Transverse colon (tissue), 4 donors: ENCODE results near the gene MRFAP1. TPM values are rescaled to one million over a fixed set of nuclear protein-coding genes. Genes with fewer than 3 reads are reported as not detected.
"Not testable (repeated sequence)": the region's sequence is repeated elsewhere in the genome, so short reads cannot be mapped to it uniquely, and the experiment has no call there.

Experiments used
- DNase-seq: peaks from one replicate; pipeline ENCODE4 v3.0.0-alpha.2; 2019
- H3K27ac ChIP-seq, 4 donors: fragments of 200-600 bp; sonication (generic); 2 replicates each; pipeline ENCODE4 v1.5.1; 2016 to 2018; ENCODE audit warnings: inconsistent platforms in 4 of 4
- H3K27me3 ChIP-seq: fragments of 200-600 bp; sonication (generic); 2 replicates; pipeline ENCODE4 v1.5.1; 2017; ENCODE audit warnings: inconsistent platforms
- H3K36me3 ChIP-seq, 4 donors: fragments of 200-600 bp; sonication (generic); 2 replicates each; pipeline ENCODE4 v1.5.1; 2017 to 2019; ENCODE audit warnings: inconsistent platforms in 4 of 4
- H3K4me1 ChIP-seq, 4 donors: fragments of 200-600 bp; sonication (generic); 2 replicates each; pipeline ENCODE4 v1.5.1; 2017 to 2020; ENCODE audit warnings: inconsistent platforms in 4 of 4
- H3K4me3 ChIP-seq, 4 donors: fragments of 200-600 bp; sonication (generic); 1 replicate in 1 of 4; 2 replicates in 3 of 4; pipeline versions ENCODE4 v1.5.1 to v1.6.1; 2017 to 2019; ENCODE audit warnings: inconsistent platforms in 4 of 4
- H3K9me3 ChIP-seq, 2 donors: fragments of 200-600 bp; sonication (generic); 2 replicates each; pipeline ENCODE4 v1.5.1; 2017 to 2019; ENCODE audit warnings: inconsistent platforms in 2 of 2
- EP300 ChIP-seq: sonication (generic); formaldehyde crosslinking; IDR thresholded peaks from one replicate; pipeline ENCODE4 v1.6.1; 2017; ENCODE audit warnings: antibody characterized with exemption, low read depth
- POLR2A ChIP-seq: fragments of 450-650 bp; IDR thresholded peaks from one replicate; pipeline ENCODE4 v1.6.1; 2016; ENCODE audit warnings: antibody characterized with exemption, mild to moderate bottlenecking, moderate library complexity
- POLR2AphosphoS5 ChIP-seq, 3 donors: sonication (generic); formaldehyde crosslinking; IDR thresholded peaks; one replicate each; pipeline ENCODE4 v1.6.1; 2016; ENCODE audit warnings: antibody characterized with exemption in 3 of 3
- WGBS, 2 donors: methylation state at CpG; one replicate each; pipeline ENCODE4 v1.1.5; 2018; ENCODE audit warnings: low coverage in 1 of 2; 5-methylcytosine and 5-hydroxymethylcytosine counted together
- in situ Hi-C, 4 donors: fragments of 200-750 bp; cut with MboI; loops; one replicate each; pipeline versions ENCODE4 v1.15.0 to v1.15.1; 2017; ENCODE audit warnings: low sequenced_read_pairs in 3 of 4, low pct_ligation_motif_present in 1 of 4, low pct_unique_long_range_greater_than_20kb in 1 of 4
- intact Hi-C: fragments of 100-400 bp; cut with DNase I; formaldehyde crosslinking; loops from one replicate; pipeline ENCODE4 v1.15.1; 2023; ENCODE audit warnings: low total_unique reads
- total RNA-seq, 4 donors: library from RNA; depleted of rRNA; stranded (reverse); fragments of >200 nt; gene quantifications; one replicate each; pipeline ENCODE4 v1.1.0, GENCODE V29; 2016
- TF ChIP-seq, protein P1 (sequence below), 5 experiments: fragments of 200-600 bp in 3 of 5; fragments of 450-650 bp in 2 of 5; sonication (generic) in 3 of 5; IDR thresholded peaks; 1 replicate in 2 of 5; 2 replicates in 3 of 5; pipeline ENCODE4 v1.5.1; 2016 to 2017; ENCODE audit warnings: antibody characterized with exemption in 5 of 5, inconsistent platforms in 3 of 5, mild to moderate bottlenecking in 2 of 5, moderate library complexity in 1 of 5

MRFAP1 gene
- total RNA-seq, 4 donors from 2014 or later, result 96.3 to 229 (median 125) TPM

GRCh38 chr4:6673191-6673659, 32.7 kb downstream of the MRFAP1 start:
- DNase-seq, result peak; percentile 35
- Histone ChIP-seq H3K27ac (peak overlapping the region; percentile 88 to 95 (median 91)), H3K4me1 (peaks cover 21 to 40% (median 26%) of the 10 kb centered on the region in 4 donors), H3K4me3 (peak overlapping the region; percentile 9 to 77 (median 68))
- TF ChIP-seq POLR2A, result peak; percentile 91
- TF ChIP-seq POLR2AphosphoS5 (IDR thresholded peaks at IDR 0.05), result peak in 1 of 3 donors; percentile 85
- in situ Hi-C loops, H3K9me3 ChIP-seq, H3K27me3 ChIP-seq, intact Hi-C loops, H3K36me3 ChIP-seq: not testable (repeated sequence)
- 52% methylated on average over 14 of the region's 14 CpGs; no CpG with 5 or more reads in 1 of the 2 donors for WGBS, 2 donors

GRCh38 chr4:6673660-6674499, 33.4 kb downstream of the MRFAP1 start:
- in situ Hi-C loops (no loop called here), intact Hi-C loops (no loop called here)
- WGBS, 2 donors, result 4% methylated on average over 39 of the region's 89 CpGs; no CpG with 5 or more reads in 1 of the 2 donors
- Histone ChIP-seq H3K4me1 (peaks cover 21 to 40% (median 26%) of the 10 kb centered on the region in 4 donors), H3K36me3 (no peaks in the 10 kb centered on the region), H3K4me3 (peak overlapping the region; percentile 48 to 77 (median 68)), H3K9me3 (no peaks in the 10 kb centered on the region), H3K27me3 (no peaks in the 10 kb centered on the region), H3K27ac (peak overlapping the region; percentile 88 to 95 (median 91))
- peak; percentile 87 to 90 (median 88) for TF ChIP-seq POLR2AphosphoS5 (IDR thresholded peaks at IDR 0.05)
- TF ChIP-seq EP300, result no peak
- peak; percentile 81 for TF ChIP-seq POLR2A
- DNase-seq, result peak; percentile 95

GRCh38 chr4:6674500-6675149, 34.1 kb downstream of the MRFAP1 start:
- H3K4me3 ChIP-seq, result peak overlapping the region; percentile 48 to 77 (median 68)
- peak; percentile 64 for DNase-seq
- H3K4me1 ChIP-seq, result peaks cover 21 to 40% (median 26%) of the 10 kb centered on the region in 4 donors
- in situ Hi-C loops (loop anchor here in 1 of 4 donors (5.0 kb wide), 1 partner anchor 38 kb away; no protein-coding TSS in a partner anchor), intact Hi-C loops (no loop called here)
- TF ChIP-seq POLR2AphosphoS5 (IDR thresholded peaks at IDR 0.05), result no peak
- TF ChIP-seq, protein P1, sequence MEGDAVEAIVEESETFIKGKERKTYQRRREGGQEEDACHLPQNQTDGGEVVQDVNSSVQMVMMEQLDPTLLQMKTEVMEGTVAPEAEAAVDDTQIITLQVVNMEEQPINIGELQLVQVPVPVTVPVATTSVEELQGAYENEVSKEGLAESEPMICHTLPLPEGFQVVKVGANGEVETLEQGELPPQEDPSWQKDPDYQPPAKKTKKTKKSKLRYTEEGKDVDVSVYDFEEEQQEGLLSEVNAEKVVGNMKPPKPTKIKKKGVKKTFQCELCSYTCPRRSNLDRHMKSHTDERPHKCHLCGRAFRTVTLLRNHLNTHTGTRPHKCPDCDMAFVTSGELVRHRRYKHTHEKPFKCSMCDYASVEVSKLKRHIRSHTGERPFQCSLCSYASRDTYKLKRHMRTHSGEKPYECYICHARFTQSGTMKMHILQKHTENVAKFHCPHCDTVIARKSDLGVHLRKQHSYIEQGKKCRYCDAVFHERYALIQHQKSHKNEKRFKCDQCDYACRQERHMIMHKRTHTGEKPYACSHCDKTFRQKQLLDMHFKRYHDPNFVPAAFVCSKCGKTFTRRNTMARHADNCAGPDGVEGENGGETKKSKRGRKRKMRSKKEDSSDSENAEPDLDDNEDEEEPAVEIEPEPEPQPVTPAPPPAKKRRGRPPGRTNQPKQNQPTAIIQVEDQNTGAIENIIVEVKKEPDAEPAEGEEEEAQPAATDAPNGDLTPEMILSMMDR (IDR thresholded peaks at IDR 0.05), result peak; percentile 43 to 66 (median 45)
- H3K27me3 ChIP-seq, result no peaks in the 10 kb centered on the region
- H3K9me3 ChIP-seq, result no peaks in the 10 kb centered on the region
- H3K36me3 ChIP-seq, result no peaks in the 10 kb centered on the region
- WGBS, 2 donors, result 7 to 18% methylated on average over 8 to 29 of the region's 40 CpGs
- H3K27ac ChIP-seq, result peak overlapping the region; percentile 88 to 95 (median 91)

DNA sequence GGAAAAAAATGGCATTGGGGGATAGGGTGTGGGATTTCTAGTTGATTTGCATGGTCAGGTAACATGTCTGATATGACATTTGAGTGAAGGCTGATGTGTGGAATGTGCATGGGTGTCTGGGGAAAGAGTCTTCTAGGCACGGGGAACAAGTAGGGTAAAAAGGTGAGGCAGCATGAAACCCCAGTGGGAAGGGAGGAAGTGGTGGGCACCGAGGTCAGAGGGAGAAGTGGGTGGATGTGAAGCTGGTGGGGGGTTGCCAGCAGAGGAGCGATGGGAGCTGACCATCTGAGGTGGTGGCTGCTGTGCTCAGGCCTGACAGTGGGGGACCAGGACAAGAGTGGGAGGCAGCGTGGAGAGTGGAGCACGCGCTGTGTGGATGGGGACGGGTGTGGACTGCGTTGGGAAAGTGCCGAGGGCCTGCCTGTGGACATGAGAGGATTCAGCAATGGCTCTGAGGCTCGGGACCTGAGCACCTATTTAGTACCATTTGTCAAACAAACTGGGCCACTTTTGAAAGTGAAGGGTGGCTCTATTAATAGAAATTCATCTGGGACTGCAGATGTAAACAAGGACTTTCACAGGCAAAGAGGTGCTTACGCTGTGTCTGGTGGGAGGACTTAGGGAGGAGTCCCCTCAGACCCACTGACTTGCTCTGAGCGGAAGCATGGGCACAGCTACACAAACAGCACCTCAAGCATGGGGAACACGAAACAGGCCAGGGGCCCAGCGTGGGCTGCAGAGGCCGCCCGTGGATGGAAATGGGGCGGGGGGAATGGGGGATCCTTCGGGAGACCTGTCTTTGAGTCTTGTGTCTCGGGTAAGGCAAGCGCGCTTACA, 36.5 kb downstream of the MRFAP1 start:
- no peaks in the 10 kb centered on the region for H3K27me3 ChIP-seq
- peaks cover 21 to 40% (median 26%) of the 10 kb centered on the region in 4 donors for H3K4me1 ChIP-seq
- no peak overlapping the region for H3K27ac ChIP-seq
- in situ Hi-C loops (loop anchor here in 1 of 4 donors (5.0 kb wide), 1 partner anchor 35 kb away; no protein-coding TSS in a partner anchor), intact Hi-C loops (no loop called here)
- TF ChIP-seq POLR2AphosphoS5 (IDR thresholded peaks at IDR 0.05), result no peak
- TF ChIP-seq POLR2A, result no peak
- no peak for TF ChIP-seq EP300
- TF ChIP-seq, protein P1 (IDR thresholded peaks at IDR 0.05), result no peak
- WGBS, 2 donors, result 86% methylated on average over 16 to 21 of the region's 21 CpGs
- no peaks in the 10 kb centered on the region for H3K36me3 ChIP-seq
- H3K4me3 ChIP-seq, result no peak overlapping the region
- no peak for DNase-seq
- no peaks in the 10 kb centered on the region for H3K9me3 ChIP-seq
